ENCODE measurements around the gene TRIM7. TPM values are rescaled to one million over a fixed set of nuclear protein-coding genes. Genes with fewer than 3 reads are reported as not detected.

TRIM7 gene
- polyA plus RNA-seq, 1 donor (not counting 4 experiments of a cell fraction or from before 2014, with no cell fraction given), result 27.6 TPM

DNA sequence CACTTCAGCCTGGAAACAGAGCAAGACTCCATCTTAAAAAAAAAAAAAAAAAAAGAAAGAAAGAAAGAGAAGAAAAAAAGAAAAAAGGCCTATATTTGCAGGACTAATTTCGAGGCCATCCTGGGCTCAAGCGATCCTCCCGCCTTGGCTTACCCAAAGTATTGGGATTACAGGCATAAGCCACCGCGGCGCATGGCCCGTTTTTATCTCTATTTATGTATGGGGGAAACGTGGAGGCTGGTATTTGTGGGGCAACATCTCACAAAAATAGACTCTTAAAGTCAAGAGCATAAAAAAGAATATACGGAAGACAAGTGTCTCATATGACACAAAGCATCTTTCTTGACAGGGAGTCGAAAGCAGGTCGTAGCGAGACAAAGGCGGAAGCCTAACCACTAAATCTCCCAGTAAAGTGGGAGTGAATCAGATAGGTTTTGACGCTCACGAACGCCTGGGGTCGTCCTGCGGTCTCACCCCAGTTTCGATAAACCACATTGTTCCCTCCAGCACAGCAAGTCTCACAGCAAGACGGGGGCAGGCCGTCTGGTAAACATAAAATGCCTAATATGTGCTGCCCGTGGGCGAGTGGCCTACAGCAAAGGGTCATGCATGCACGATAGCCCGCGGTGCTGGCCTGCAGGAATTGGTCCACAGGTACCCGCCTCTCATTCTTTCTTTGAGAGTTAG, 16.3 kb upstream of the TRIM7 start:
- H2AFZ ChIP-seq (ENCODE audit: control insufficient read depth, low read length), result no peak overlapping the region
- no peak overlapping the region for H3K9ac ChIP-seq (ENCODE audit: control insufficient read depth, extremely low read depth, insufficient read depth, low read length)
- H3K27ac ChIP-seq (ENCODE audit: control insufficient read depth, insufficient read depth, low read length), result no peak overlapping the region
- H3K27me3 ChIP-seq (ENCODE audit: control insufficient read depth, extremely low read depth, insufficient read depth, low read length), result no peaks in the 10 kb centered on the region
- peak overlapping the region; percentile 6 for H3K4me2 ChIP-seq (ENCODE audit: control insufficient read depth, extremely low read depth, insufficient read depth, low read depth, low read length)
- no peaks in the 10 kb centered on the region for H4K20me1 ChIP-seq (ENCODE audit: control insufficient read depth, extremely low read depth, insufficient read depth, low read length)
- H3K9me3 ChIP-seq (ENCODE audit: control insufficient read depth, low read depth, low read length), result no peaks in the 10 kb centered on the region
- dilution Hi-C loops (cut with MboI; ENCODE audit: extremely low pct_ligation_motif_present, low sequenced_read_pairs), result no loop called here
- peaks cover 4% of the 10 kb centered on the region for H3K9me1 ChIP-seq (ENCODE audit: control insufficient read depth, extremely low read depth, insufficient read depth, low read length)
- FAIRE-seq (no peak), DNase-seq (ENCODE audit: low read depth, low spot score) (no peak)
- H3K79me2 ChIP-seq (ENCODE audit: control insufficient read depth, insufficient read depth, low read length), result peaks cover 23% of the 10 kb centered on the region
- no peak overlapping the region for H3K4me3 ChIP-seq (ENCODE audit: control insufficient read depth in 2 of 3, extremely low read depth in 1 of 3, insufficient read depth in 2 of 3, low read depth in 1 of 3, low read length in 3 of 3)
- peaks cover 24% of the 10 kb centered on the region for H3K4me1 ChIP-seq (ENCODE audit: control insufficient read depth, extremely low read depth, insufficient read depth, low read length)
- peaks cover 5 to 11% of the 10 kb centered on the region in 2 experiments for H3K36me3 ChIP-seq (ENCODE audit: control insufficient read depth in 2 of 2, extremely low read depth in 1 of 2, insufficient read depth in 2 of 2, low read length in 2 of 2)
- no peak for TF ChIP-seq EZH2 (IDR thresholded peaks at IDR 0.05; ENCODE audit: low read length)
- TF ChIP-seq, protein P1, sequence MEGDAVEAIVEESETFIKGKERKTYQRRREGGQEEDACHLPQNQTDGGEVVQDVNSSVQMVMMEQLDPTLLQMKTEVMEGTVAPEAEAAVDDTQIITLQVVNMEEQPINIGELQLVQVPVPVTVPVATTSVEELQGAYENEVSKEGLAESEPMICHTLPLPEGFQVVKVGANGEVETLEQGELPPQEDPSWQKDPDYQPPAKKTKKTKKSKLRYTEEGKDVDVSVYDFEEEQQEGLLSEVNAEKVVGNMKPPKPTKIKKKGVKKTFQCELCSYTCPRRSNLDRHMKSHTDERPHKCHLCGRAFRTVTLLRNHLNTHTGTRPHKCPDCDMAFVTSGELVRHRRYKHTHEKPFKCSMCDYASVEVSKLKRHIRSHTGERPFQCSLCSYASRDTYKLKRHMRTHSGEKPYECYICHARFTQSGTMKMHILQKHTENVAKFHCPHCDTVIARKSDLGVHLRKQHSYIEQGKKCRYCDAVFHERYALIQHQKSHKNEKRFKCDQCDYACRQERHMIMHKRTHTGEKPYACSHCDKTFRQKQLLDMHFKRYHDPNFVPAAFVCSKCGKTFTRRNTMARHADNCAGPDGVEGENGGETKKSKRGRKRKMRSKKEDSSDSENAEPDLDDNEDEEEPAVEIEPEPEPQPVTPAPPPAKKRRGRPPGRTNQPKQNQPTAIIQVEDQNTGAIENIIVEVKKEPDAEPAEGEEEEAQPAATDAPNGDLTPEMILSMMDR (optimal IDR thresholded peaks at IDR 0.05 in 1 of 3, IDR thresholded peaks at IDR 0.05 in 1 of 3, conservative IDR thresholded peaks at IDR 0.05 in 1 of 3; ENCODE audit: extremely low read depth in 1 of 3, insufficient read depth in 2 of 3, low read length in 3 of 3), result no peak

DNA sequence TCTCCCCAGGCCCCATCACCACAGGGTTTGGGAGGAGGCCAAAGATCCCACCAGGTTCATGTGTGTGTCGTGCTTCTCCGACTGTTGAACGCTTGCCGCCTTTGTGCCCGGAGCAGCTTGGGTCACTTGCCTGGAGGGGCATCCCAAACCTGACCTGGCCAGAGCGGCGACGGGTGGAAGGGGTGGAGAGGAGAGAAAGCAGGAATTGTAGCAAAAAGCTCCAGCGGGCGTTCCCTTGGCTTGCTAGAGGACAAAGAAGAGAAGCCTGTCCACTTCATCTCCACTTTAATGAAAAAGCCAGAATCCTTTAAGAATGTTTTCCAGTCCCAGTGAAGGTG, 15.2 kb upstream of the TRIM7 start:
- dilution Hi-C loops (cut with MboI; ENCODE audit: extremely low pct_ligation_motif_present, low sequenced_read_pairs), result no loop called here

More for the DNA sequence above, 15.2 kb upstream of the TRIM7 start:
- no peak for TF ChIP-seq EZH2 (IDR thresholded peaks at IDR 0.05; ENCODE audit: low read length)
- TF ChIP-seq, protein P1 (optimal IDR thresholded peaks at IDR 0.05 in 1 of 3, IDR thresholded peaks at IDR 0.05 in 1 of 3, conservative IDR thresholded peaks at IDR 0.05 in 1 of 3; ENCODE audit: extremely low read depth in 1 of 3, insufficient read depth in 2 of 3, low read length in 3 of 3), result no peak
- H3K27ac ChIP-seq (ENCODE audit: control insufficient read depth, insufficient read depth, low read length), result no peak overlapping the region
- DNase-seq (ENCODE audit: low read depth, low spot score) (no peak), FAIRE-seq (no peak)
- peaks cover 21% of the 10 kb centered on the region for H3K4me1 ChIP-seq (ENCODE audit: control insufficient read depth, extremely low read depth, insufficient read depth, low read length)
- no peaks in the 10 kb centered on the region for H3K9me3 ChIP-seq (ENCODE audit: control insufficient read depth, low read depth, low read length)
- H3K9me1 ChIP-seq (ENCODE audit: control insufficient read depth, extremely low read depth, insufficient read depth, low read length), result peaks cover 1% of the 10 kb centered on the region
- no peaks in the 10 kb centered on the region for H3K27me3 ChIP-seq (ENCODE audit: control insufficient read depth, extremely low read depth, insufficient read depth, low read length)
- no peak overlapping the region for H3K4me2 ChIP-seq (ENCODE audit: control insufficient read depth, extremely low read depth, insufficient read depth, low read depth, low read length)
- no peak overlapping the region for H3K4me3 ChIP-seq (ENCODE audit: control insufficient read depth in 2 of 3, extremely low read depth in 1 of 3, insufficient read depth in 2 of 3, low read depth in 1 of 3, low read length in 3 of 3)
- H3K9ac ChIP-seq (ENCODE audit: control insufficient read depth, extremely low read depth, insufficient read depth, low read length), result no peak overlapping the region
- H2AFZ ChIP-seq (ENCODE audit: control insufficient read depth, low read length), result no peak overlapping the region
- no peaks in the 10 kb centered on the region for H4K20me1 ChIP-seq (ENCODE audit: control insufficient read depth, extremely low read depth, insufficient read depth, low read length)
- H3K36me3 ChIP-seq (ENCODE audit: control insufficient read depth in 2 of 2, extremely low read depth in 1 of 2, insufficient read depth in 2 of 2, low read length in 2 of 2), result peaks cover 2 to 4% of the 10 kb centered on the region in 2 experiments
- peaks cover 12% of the 10 kb centered on the region for H3K79me2 ChIP-seq (ENCODE audit: control insufficient read depth, insufficient read depth, low read length)

Measured in keratinocyte (primary cell).